Liver (tissue), 3 donors: ENCODE data around the gene FUT2.
"Not testable (repeated sequence)": the region's sequence is repeated elsewhere in the genome, so short reads cannot be mapped to it uniquely, and the experiment has no call there.

ENCODE experiments used
- ATF3 ChIP-seq: IDR thresholded peaks from 2 replicates; pipeline ENCODE4 v1.6.1; 2016; ENCODE audit warnings: antibody characterized with exemption
- GABPA ChIP-seq, 2 donors: IDR thresholded peaks in 1 of 2; conservative IDR thresholded peaks in 1 of 2; 2 replicates each; pipeline ENCODE4 v1.6.1; 2016; ENCODE audit warnings: antibody characterized with exemption in 2 of 2, mild to moderate bottlenecking in 1 of 2, moderate library complexity in 1 of 2
- JUND ChIP-seq, 2 donors: IDR thresholded peaks; 2 replicates each; pipeline ENCODE4 v1.6.1; 2016; ENCODE audit warnings: antibody characterized with exemption in 2 of 2
- RAD21 ChIP-seq, 2 donors: IDR thresholded peaks; 2 replicates each; pipeline ENCODE4 v1.6.1; 2016; ENCODE audit warnings: antibody characterized with exemption in 2 of 2, mild to moderate bottlenecking in 2 of 2
- TAF1 ChIP-seq: conservative IDR thresholded peaks from 2 replicates; pipeline ENCODE4 v1.6.1; 2016; ENCODE audit warnings: antibody characterized with exemption, mild to moderate bottlenecking
- TF ChIP-seq, protein P1 (sequence below): IDR thresholded peaks from 2 replicates; pipeline ENCODE4 v1.6.1; 2016; ENCODE audit warnings: antibody characterized with exemption
- TF ChIP-seq, protein P2 (sequence below): fragments of 150-350 bp; IDR thresholded peaks from 2 replicates; pipeline ENCODE4 v1.5.1; 2017; ENCODE audit warnings: improper control_type of control experiment, low read depth, low read length; ENCODE audit not compliant: missing input control
- TF ChIP-seq, protein P3 (sequence below): IDR thresholded peaks from 2 replicates; pipeline ENCODE4 v1.6.1; 2016; ENCODE audit warnings: antibody characterized with exemption, mild to moderate bottlenecking
- donor health status: healthy.
- donor health status: healthy.

- TF ChIP-seq, protein P1, sequence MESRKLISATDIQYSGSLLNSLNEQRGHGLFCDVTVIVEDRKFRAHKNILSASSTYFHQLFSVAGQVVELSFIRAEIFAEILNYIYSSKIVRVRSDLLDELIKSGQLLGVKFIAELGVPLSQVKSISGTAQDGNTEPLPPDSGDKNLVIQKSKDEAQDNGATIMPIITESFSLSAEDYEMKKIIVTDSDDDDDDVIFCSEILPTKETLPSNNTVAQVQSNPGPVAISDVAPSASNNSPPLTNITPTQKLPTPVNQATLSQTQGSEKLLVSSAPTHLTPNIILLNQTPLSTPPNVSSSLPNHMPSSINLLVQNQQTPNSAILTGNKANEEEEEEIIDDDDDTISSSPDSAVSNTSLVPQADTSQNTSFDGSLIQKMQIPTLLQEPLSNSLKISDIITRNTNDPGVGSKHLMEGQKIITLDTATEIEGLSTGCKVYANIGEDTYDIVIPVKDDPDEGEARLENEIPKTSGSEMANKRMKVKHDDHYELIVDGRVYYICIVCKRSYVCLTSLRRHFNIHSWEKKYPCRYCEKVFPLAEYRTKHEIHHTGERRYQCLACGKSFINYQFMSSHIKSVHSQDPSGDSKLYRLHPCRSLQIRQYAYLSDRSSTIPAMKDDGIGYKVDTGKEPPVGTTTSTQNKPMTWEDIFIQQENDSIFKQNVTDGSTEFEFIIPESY = not testable (repeated sequence)
- TF ChIP-seq, protein P2, sequence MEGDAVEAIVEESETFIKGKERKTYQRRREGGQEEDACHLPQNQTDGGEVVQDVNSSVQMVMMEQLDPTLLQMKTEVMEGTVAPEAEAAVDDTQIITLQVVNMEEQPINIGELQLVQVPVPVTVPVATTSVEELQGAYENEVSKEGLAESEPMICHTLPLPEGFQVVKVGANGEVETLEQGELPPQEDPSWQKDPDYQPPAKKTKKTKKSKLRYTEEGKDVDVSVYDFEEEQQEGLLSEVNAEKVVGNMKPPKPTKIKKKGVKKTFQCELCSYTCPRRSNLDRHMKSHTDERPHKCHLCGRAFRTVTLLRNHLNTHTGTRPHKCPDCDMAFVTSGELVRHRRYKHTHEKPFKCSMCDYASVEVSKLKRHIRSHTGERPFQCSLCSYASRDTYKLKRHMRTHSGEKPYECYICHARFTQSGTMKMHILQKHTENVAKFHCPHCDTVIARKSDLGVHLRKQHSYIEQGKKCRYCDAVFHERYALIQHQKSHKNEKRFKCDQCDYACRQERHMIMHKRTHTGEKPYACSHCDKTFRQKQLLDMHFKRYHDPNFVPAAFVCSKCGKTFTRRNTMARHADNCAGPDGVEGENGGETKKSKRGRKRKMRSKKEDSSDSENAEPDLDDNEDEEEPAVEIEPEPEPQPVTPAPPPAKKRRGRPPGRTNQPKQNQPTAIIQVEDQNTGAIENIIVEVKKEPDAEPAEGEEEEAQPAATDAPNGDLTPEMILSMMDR = not testable (repeated sequence)
- TF ChIP-seq GABPA (IDR thresholded peaks at IDR 0.05 in 1 of 2, conservative IDR thresholded peaks at IDR 0.05 in 1 of 2); JUND (IDR thresholded peaks at IDR 0.05); ATF3; TAF1; RAD21 (IDR thresholded peaks at IDR 0.05): not testable (repeated sequence)
- TF ChIP-seq, protein P3, sequence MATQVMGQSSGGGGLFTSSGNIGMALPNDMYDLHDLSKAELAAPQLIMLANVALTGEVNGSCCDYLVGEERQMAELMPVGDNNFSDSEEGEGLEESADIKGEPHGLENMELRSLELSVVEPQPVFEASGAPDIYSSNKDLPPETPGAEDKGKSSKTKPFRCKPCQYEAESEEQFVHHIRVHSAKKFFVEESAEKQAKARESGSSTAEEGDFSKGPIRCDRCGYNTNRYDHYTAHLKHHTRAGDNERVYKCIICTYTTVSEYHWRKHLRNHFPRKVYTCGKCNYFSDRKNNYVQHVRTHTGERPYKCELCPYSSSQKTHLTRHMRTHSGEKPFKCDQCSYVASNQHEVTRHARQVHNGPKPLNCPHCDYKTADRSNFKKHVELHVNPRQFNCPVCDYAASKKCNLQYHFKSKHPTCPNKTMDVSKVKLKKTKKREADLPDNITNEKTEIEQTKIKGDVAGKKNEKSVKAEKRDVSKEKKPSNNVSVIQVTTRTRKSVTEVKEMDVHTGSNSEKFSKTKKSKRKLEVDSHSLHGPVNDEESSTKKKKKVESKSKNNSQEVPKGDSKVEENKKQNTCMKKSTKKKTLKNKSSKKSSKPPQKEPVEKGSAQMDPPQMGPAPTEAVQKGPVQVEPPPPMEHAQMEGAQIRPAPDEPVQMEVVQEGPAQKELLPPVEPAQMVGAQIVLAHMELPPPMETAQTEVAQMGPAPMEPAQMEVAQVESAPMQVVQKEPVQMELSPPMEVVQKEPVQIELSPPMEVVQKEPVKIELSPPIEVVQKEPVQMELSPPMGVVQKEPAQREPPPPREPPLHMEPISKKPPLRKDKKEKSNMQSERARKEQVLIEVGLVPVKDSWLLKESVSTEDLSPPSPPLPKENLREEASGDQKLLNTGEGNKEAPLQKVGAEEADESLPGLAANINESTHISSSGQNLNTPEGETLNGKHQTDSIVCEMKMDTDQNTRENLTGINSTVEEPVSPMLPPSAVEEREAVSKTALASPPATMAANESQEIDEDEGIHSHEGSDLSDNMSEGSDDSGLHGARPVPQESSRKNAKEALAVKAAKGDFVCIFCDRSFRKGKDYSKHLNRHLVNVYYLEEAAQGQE = not testable (repeated sequence)
These were observed 9.1 kb upstream of the FUT2 start for GRCh38 chr19:48686637-48687036.
